ENCODE data around the gene DHRS3.
A peak's percentile ranks its signal among the peaks of the same experiment; 100 is the strongest.
"Not testable (repeated sequence)": the region's sequence is repeated elsewhere in the genome, so short reads cannot be mapped to it uniquely, and the experiment has no call there.

The DHRS3 gene

GRCh38 chr1:12617901-12618660, at the start of gene DHRS3:
Gene DHRS3 (minus strand): TSS chr1:12618210. CDS start chr1:12617348, 862 bp downstream.
- TF ChIP-seq CTCF (IDR thresholded peaks at IDR 0.05; ENCODE audit: low read depth, low read length) = no peak
- H3K4me3 ChIP-seq (replicated peaks in 1 of 2; ENCODE audit: low read depth in 2 of 2, low read length in 2 of 2) = peak within 1 kb of the TSS; percentile 70 to 78
- DNase-seq (ENCODE audit: low read depth in 2 of 2) = peak; percentile 72 to 77

GRCh38 chr1:12666141-12666735, 48.2 kb upstream of the DHRS3 start:
- DNase-seq (ENCODE audit: low read depth in 2 of 2) = peak; percentile 6 to 35
- no peak overlapping the region for H3K4me3 ChIP-seq (replicated peaks in 1 of 2; ENCODE audit: low read depth in 2 of 2, low read length in 2 of 2)

GRCh38 chr1:12665511-12665910, 47.5 kb upstream of the DHRS3 start:
- no peak overlapping the region for H3K4me3 ChIP-seq (replicated peaks in 1 of 2; ENCODE audit: low read depth in 2 of 2, low read length in 2 of 2)
- no peak for DNase-seq (ENCODE audit: low read depth in 2 of 2)
- TF ChIP-seq CTCF (IDR thresholded peaks at IDR 0.05; ENCODE audit: low read depth, low read length) = no peak

More at GRCh38 chr1:12666141-12666735, 48.2 kb upstream of the DHRS3 start:
- no peak for TF ChIP-seq CTCF (IDR thresholded peaks at IDR 0.05; ENCODE audit: low read depth, low read length)

- H3K4me3 ChIP-seq (replicated peaks in 1 of 2; ENCODE audit: low read depth in 2 of 2, low read length in 2 of 2) = no peak overlapping the region
- no peak for TF ChIP-seq CTCF (IDR thresholded peaks at IDR 0.05; ENCODE audit: low read depth, low read length)
- DNase-seq (ENCODE audit: low read depth in 2 of 2) = no peak
Observed at GRCh38 chr1:12662556-12662955, 44.5 kb upstream of the DHRS3 start.

- no peak for DNase-seq (ENCODE audit: low read depth in 2 of 2)
- H3K4me3 ChIP-seq (replicated peaks in 1 of 2; ENCODE audit: low read depth in 2 of 2, low read length in 2 of 2) = no peak overlapping the region
- no peak for TF ChIP-seq CTCF (IDR thresholded peaks at IDR 0.05; ENCODE audit: low read depth, low read length)
Observed at GRCh38 chr1:12661606-12662219, 43.7 kb upstream of the DHRS3 start.

GRCh38 chr1:12658531-12659453, 40.8 kb upstream of the DHRS3 start:
- DNase-seq (ENCODE audit: low read depth in 2 of 2) = peak; percentile 84 to 86
- H3K4me3 ChIP-seq (replicated peaks in 1 of 2; ENCODE audit: low read depth in 2 of 2, low read length in 2 of 2) = no peak overlapping the region

GRCh38 chr1:12657885-12658512, 40.0 kb upstream of the DHRS3 start:
- not testable (repeated sequence) for DNase-seq (ENCODE audit: low read depth in 2 of 2); H3K4me3 ChIP-seq (replicated peaks in 1 of 2; ENCODE audit: low read depth in 2 of 2, low read length in 2 of 2)

More at GRCh38 chr1:12658531-12659453, 40.8 kb upstream of the DHRS3 start:
- peak; percentile 91 for TF ChIP-seq CTCF (IDR thresholded peaks at IDR 0.05; ENCODE audit: low read depth, low read length)

Data from cardiac fibroblast (primary cell).